A673 (cell line): ENCODE results near the gene KRTAP9-4. TPM values are rescaled to one million over a fixed set of nuclear protein-coding genes. Genes with fewer than 3 reads are reported as not detected.
"Not testable (repeated sequence)": the region's sequence is repeated elsewhere in the genome, so short reads cannot be mapped to it uniquely, and the experiment has no call there.

ENCODE experiments used
- BruUV-seq: library from RNA; stranded (reverse); fragments of 400-500 nt; replicated peaks from 2 replicates; lab custom pipeline; 2021; lab: Mats Ljungman, UMichigan
- CTCF ChIA-PET: fragments of 300-600 bp; sonication (Branson Sonifier 250); formaldehyde crosslinking; loops from one replicate; lab custom pipeline; 2022; ENCODE audit warnings: antibody characterized with exemption; lab: Charles Lee
- POLR2A ChIA-PET: fragments of 300-600 bp; sonication (Branson Sonifier 250); formaldehyde crosslinking; loops from one replicate; lab custom pipeline; 2022; ENCODE audit warnings: antibody characterized with exemption; ENCODE audit not compliant: low non-redundant PET; lab: Charles Lee
- DNase-seq: peaks from one replicate; pipeline ENCODE4 v3.0.0-alpha.2; 2015; ENCODE audit warnings: low spot score
- H3K27ac ChIP-seq: fragments of 200-600 bp; sonication (generic); 2 replicates; pipeline ENCODE4 v1.5.1; 2016; ENCODE audit warnings: mixed run types, low read depth, mild to moderate bottlenecking, mixed read lengths, antibody characterized with exemption, low read length; ENCODE audit not compliant: poor library complexity, severe bottlenecking
- H3K27me3 ChIP-seq: fragments of 200-600 bp; sonication (generic); replicated peaks from 2 replicates; pipeline ENCODE4 v1.6.1; 2017; ENCODE audit warnings: mixed run types, low read depth, mild to moderate bottlenecking, mixed read lengths, antibody characterized with exemption, low read length; ENCODE audit not compliant: insufficient read depth, poor library complexity
- H3K36me3 ChIP-seq: fragments of 200-600 bp; sonication (generic); 2 replicates; pipeline ENCODE4 v1.6.1; 2016; ENCODE audit warnings: mixed run types, mild to moderate bottlenecking, mixed read lengths, antibody characterized with exemption, low read length; ENCODE audit not compliant: insufficient read depth, poor library complexity, severe bottlenecking
- H3K4me1 ChIP-seq: fragments of 200-600 bp; sonication (generic); 2 replicates; pipeline ENCODE4 v1.6.1; 2017; ENCODE audit warnings: mixed run types, mild to moderate bottlenecking, mixed read lengths, antibody characterized with exemption, low read length; ENCODE audit not compliant: insufficient read depth, poor library complexity, severe bottlenecking
- H3K4me3 ChIP-seq: fragments of 200-600 bp; sonication (generic); 2 replicates; pipeline ENCODE4 v1.5.1; 2016; ENCODE audit warnings: low read depth, mixed run types, mild to moderate bottlenecking, mixed read lengths, low read length; ENCODE audit not compliant: poor library complexity, severe bottlenecking
- H3K9me3 ChIP-seq: fragments of 200-600 bp; sonication (generic); 2 replicates; pipeline ENCODE4 v1.6.1; 2016; ENCODE audit warnings: mixed run types, low read depth, mild to moderate bottlenecking, mixed read lengths, antibody characterized with exemption, low read length; ENCODE audit not compliant: poor library complexity, severe bottlenecking
- EZH2 ChIP-seq: fragments of 200-600 bp; sonication (generic); IDR thresholded peaks from 2 replicates; pipeline ENCODE4 v1.6.1; 2017; ENCODE audit warnings: borderline replicate concordance, low read depth, mild to moderate bottlenecking, mixed read lengths, antibody characterized with exemption, low read length; ENCODE audit not compliant: poor library complexity, severe bottlenecking
- intact Hi-C: fragments of 100-400 bp; cut with micrococcal nuclease; formaldehyde crosslinking; loops from one replicate; pipeline ENCODE4 v1.10.0; 2022; ENCODE audit not compliant: unreplicated experiment
- total RNA-seq: library from RNA; stranded (reverse); gene quantifications from 2 replicates; pipeline ENCODE4 v1.2.3, GENCODE V29; 2021
- TF ChIP-seq, protein P1 (sequence below): fragments of 300-800, 200-600 bp; sonication (generic); conservative IDR thresholded peaks from 2 replicates; pipeline ENCODE4 v1.5.1; 2017; ENCODE audit warnings: low read depth, mild to moderate bottlenecking, antibody characterized with exemption, low read length, moderate library complexity, mixed read lengths

The KRTAP9-4 gene
- total RNA-seq, 1 experiment from 2014 or later: not detected

- no peak for DNase-seq
- BruUV-seq: no TSS peak
- Histone ChIP-seq H3K4me3 (no peak overlapping the region), H3K27me3 (no peaks in the 10 kb centered on the region), H3K36me3 (no peaks in the 10 kb centered on the region), H3K27ac (no peak overlapping the region), H3K9me3 (no peaks in the 10 kb centered on the region), H3K4me1 (no peaks in the 10 kb centered on the region)
- TF ChIP-seq, protein P1, sequence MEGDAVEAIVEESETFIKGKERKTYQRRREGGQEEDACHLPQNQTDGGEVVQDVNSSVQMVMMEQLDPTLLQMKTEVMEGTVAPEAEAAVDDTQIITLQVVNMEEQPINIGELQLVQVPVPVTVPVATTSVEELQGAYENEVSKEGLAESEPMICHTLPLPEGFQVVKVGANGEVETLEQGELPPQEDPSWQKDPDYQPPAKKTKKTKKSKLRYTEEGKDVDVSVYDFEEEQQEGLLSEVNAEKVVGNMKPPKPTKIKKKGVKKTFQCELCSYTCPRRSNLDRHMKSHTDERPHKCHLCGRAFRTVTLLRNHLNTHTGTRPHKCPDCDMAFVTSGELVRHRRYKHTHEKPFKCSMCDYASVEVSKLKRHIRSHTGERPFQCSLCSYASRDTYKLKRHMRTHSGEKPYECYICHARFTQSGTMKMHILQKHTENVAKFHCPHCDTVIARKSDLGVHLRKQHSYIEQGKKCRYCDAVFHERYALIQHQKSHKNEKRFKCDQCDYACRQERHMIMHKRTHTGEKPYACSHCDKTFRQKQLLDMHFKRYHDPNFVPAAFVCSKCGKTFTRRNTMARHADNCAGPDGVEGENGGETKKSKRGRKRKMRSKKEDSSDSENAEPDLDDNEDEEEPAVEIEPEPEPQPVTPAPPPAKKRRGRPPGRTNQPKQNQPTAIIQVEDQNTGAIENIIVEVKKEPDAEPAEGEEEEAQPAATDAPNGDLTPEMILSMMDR: no peak
- TF ChIP-seq EZH2: no peak
- ChIA-PET CTCF (no interaction called here), POLR2A (no interaction called here)
- intact Hi-C loops: no loop called here
Measured at GRCh38 chr17:41271858-41272257, 22.4 kb downstream of the KRTAP9-4 start.

DNA sequence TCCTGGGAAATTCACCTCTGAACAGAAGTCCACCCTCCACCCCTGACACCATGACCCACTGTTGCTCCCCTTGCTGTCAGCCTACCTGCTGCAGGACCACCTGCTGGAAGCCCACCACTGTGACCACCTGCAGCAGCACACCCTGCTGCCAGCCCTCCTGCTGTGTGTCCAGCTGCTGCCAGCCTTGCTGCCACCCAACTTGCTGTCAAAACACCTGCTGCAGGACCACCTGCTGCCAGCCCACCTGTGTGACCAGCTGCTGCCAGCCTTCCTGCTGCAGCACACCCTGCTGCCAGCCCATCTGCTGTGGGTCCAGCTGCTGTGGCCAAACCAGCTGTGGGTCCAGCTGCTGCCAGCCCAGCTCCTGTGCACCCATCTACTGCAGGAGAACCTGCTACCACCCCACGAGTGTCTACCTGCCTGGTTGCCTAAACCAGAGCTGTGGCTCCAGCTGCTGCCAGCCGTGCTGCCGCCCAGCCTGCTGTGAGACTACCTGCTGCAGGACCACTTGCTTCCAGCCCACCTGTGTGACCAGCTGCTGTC is 26.2 kb downstream of the KRTAP9-4 start, which contains the start of gene KRTAP9-7:
Gene KRTAP9-7, plus strand, starts transcription at position 51 of the 543 bp plus-strand sequence. Its CDS starts 0 bp downstream, at position 51.
- DNase-seq, CTCF ChIA-PET, H3K27me3 ChIP-seq, H3K4me3 ChIP-seq, H3K27ac ChIP-seq, BruUV-seq, POLR2A ChIA-PET, H3K9me3 ChIP-seq, intact Hi-C loops, H3K36me3 ChIP-seq, H3K4me1 ChIP-seq: not testable (repeated sequence)

DNA sequence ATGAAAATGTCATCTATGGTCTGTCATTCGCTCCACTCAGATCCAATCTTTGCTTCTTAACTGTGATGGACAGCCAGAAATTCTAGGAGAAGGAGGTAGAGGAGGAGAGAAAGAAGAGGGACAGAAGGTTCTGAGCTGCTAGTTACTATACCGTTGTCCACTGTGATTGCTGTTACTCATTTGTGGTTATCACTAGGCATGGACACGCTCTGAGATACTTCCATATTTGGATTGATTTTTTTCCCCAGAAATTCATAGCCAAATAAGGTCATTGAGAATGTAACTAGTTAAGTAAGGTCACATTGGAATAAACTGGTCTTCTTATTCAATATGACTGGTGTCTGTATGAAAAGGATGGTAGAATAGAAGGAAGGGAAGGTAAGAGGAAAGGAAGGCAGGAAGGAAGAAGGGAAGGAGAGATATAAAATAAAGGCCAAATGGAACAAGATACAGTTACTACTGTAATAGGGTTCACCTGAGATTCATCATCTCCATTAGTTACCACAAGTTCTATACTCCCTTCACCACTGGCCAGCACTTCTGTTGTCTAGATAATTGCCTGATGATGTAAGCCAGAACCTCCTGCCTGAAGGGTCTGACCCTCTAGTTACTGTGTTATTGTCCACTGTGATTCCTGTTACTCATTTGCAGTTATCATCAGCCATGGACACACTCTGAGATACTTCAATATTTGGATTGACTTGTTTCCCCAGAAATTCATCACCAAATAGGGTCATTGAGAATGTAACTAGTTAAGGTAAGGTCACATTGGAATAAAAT is 28.9 kb downstream of the KRTAP9-4 start:
- TF ChIP-seq, protein P1: no peak
- no peak for TF ChIP-seq EZH2
- no peak for DNase-seq
- Histone ChIP-seq H3K27me3 (no peaks in the 10 kb centered on the region), H3K9me3 (no peaks in the 10 kb centered on the region), H3K27ac (no peak overlapping the region), H3K4me1 (no peaks in the 10 kb centered on the region), H3K36me3 (no peaks in the 10 kb centered on the region), H3K4me3 (no peak overlapping the region)
- ChIA-PET CTCF (no interaction called here), POLR2A (no interaction called here)
- intact Hi-C loops: no loop called here
- BruUV-seq: no TSS peak

GRCh38 chr17:41284043-41284442 is 34.6 kb downstream of the KRTAP9-4 start:
- BruUV-seq: no TSS peak
- CTCF ChIA-PET: no interaction called here
- H3K36me3 ChIP-seq: no peaks in the 10 kb centered on the region
- no peaks in the 10 kb centered on the region for H3K9me3 ChIP-seq
- H3K27ac ChIP-seq: no peak overlapping the region
- H3K27me3 ChIP-seq: no peaks in the 10 kb centered on the region
- H3K4me3 ChIP-seq: no peak overlapping the region
- DNase-seq: peak; percentile 52
- TF ChIP-seq, protein P1: no peak
- TF ChIP-seq EZH2: no peak
- peaks cover 20% of the 10 kb centered on the region for H3K4me1 ChIP-seq
- intact Hi-C loops: no loop called here
- POLR2A ChIA-PET: no interaction called here
